Activated T-cell treated with anti-CD3 and anti-CD28 coated beads for 24 hours (primary cell): ENCODE data around the gene LIN7C.
"Not testable (repeated sequence)": the region's sequence is repeated elsewhere in the genome, so short reads cannot be mapped to it uniquely, and the experiment has no call there.

Experiments used
- DNase-seq: peaks from one replicate; pipeline ENCODE4 v3.0.0-alpha.2; 2020; ENCODE audit warnings: low read depth

LIN7C gene

GRCh38 chr11:27468995-27469695 lies 37.4 kb downstream of the LIN7C start:
- DNase-seq = no peak

- DNase-seq = no peak
Measured at GRCh38 chr11:27468209-27468994, 38.2 kb downstream of the LIN7C start.

GRCh38 chr11:27467181-27467913 lies 39.2 kb downstream of the LIN7C start:
- DNase-seq = no peak

GRCh38 chr11:27466363-27466762 lies 40.2 kb downstream of the LIN7C start:
- DNase-seq = no peak

- no peak for DNase-seq
Measured at GRCh38 chr11:27465629-27466028, 40.9 kb downstream of the LIN7C start.

- DNase-seq = no peak
Measured at GRCh38 chr11:27464909-27465308, 41.7 kb downstream of the LIN7C start.

- DNase-seq = no peak
Measured at GRCh38 chr11:27464289-27464696, 42.3 kb downstream of the LIN7C start.

GRCh38 chr11:27462543-27462942 lies 44.0 kb downstream of the LIN7C start:
- DNase-seq = no peak

GRCh38 chr11:27460158-27460978 lies 46.2 kb downstream of the LIN7C start:
- no peak for DNase-seq

GRCh38 chr11:27459191-27459590 lies 47.4 kb downstream of the LIN7C start:
- DNase-seq = no peak

- no peak for DNase-seq
Measured at GRCh38 chr11:27458182-27458581, 48.4 kb downstream of the LIN7C start.

- DNase-seq = no peak
Measured at GRCh38 chr11:27456795-27457329, 49.7 kb downstream of the LIN7C start.

GRCh38 chr11:27456140-27456794 lies 50.3 kb downstream of the LIN7C start:
- no peak for DNase-seq

GRCh38 chr11:27455667-27456066 lies 50.9 kb downstream of the LIN7C start:
- DNase-seq = no peak

GRCh38 chr11:27453701-27454100 lies 52.9 kb downstream of the LIN7C start:
- no peak for DNase-seq

GRCh38 chr11:27452147-27452546 lies 54.4 kb downstream of the LIN7C start:
- DNase-seq = no peak

GRCh38 chr11:27451244-27451965 lies 55.2 kb downstream of the LIN7C start:
- DNase-seq = no peak

- DNase-seq = not testable (repeated sequence)
Measured at GRCh38 chr11:27448184-27448540, 58.4 kb downstream of the LIN7C start.

- no peak for DNase-seq
Measured at GRCh38 chr11:27447288-27448183, 59.0 kb downstream of the LIN7C start.
